Fibroblast of the aortic adventitia (primary cell): ENCODE results near the gene ADAM23. TPM values are rescaled to one million over a fixed set of nuclear protein-coding genes. Genes with fewer than 3 reads are reported as not detected.

ENCODE experiments used
- DNase-seq: peaks from one replicate; pipeline ENCODE4 v3.0.0-alpha.2; 2010; ENCODE audit warnings: low read depth
- H3K4me3 ChIP-seq: 2 replicates; pipeline ENCODE4 v1.5.1; 2011; ENCODE audit warnings: low read depth, mild to moderate bottlenecking, control low read depth, low read length, moderate library complexity
- CTCF ChIP-seq: IDR thresholded peaks from 2 replicates; pipeline ENCODE4 v1.5.1; 2011; ENCODE audit warnings: mild to moderate bottlenecking, low read length, control low read depth, inconsistent platforms; ENCODE audit not compliant: insufficient read depth
- total RNA-seq: library from RNA; depleted of rRNA; stranded (reverse); fragments of >200 nt; gene quantifications from 2 replicates; pipeline ENCODE4 v1.2.3, GENCODE V29; 2012; ENCODE audit warnings: low replicate concordance

The ADAM23 gene
- total RNA-seq, 1 donor: 7.8 TPM

- TF ChIP-seq CTCF: no peak
- no peak for DNase-seq
- no peak overlapping the region for H3K4me3 ChIP-seq
Measured at GRCh38 chr2:206462240-206462854, 19.0 kb downstream of the ADAM23 start.

GRCh38 chr2:206463685-206464084, 20.4 kb downstream of the ADAM23 start:
- no peak for TF ChIP-seq CTCF
- no peak overlapping the region for H3K4me3 ChIP-seq
- no peak for DNase-seq

- DNase-seq: no peak
- H3K4me3 ChIP-seq: no peak overlapping the region
- no peak for TF ChIP-seq CTCF
Measured at GRCh38 chr2:206464597-206464996, 21.3 kb downstream of the ADAM23 start.

- no peak for DNase-seq
- no peak for TF ChIP-seq CTCF
- no peak overlapping the region for H3K4me3 ChIP-seq
Measured at GRCh38 chr2:206471524-206472062, 28.3 kb downstream of the ADAM23 start.

GRCh38 chr2:206472094-206472493, 28.8 kb downstream of the ADAM23 start:
- no peak overlapping the region for H3K4me3 ChIP-seq
- no peak for TF ChIP-seq CTCF
- no peak for DNase-seq

- DNase-seq: no peak
- no peak overlapping the region for H3K4me3 ChIP-seq
- TF ChIP-seq CTCF: no peak
Measured at GRCh38 chr2:206474099-206474498, 30.8 kb downstream of the ADAM23 start.

- peak; percentile 67 for DNase-seq
- no peak for TF ChIP-seq CTCF
- no peak overlapping the region for H3K4me3 ChIP-seq
Measured at GRCh38 chr2:206477296-206477695, 34.0 kb downstream of the ADAM23 start.
